ENCODE data around the gene TSPAN19. TPM values are rescaled to one million over a fixed set of nuclear protein-coding genes. Genes with fewer than 3 reads are reported as not detected.

Gene TSPAN19
- total and polyA plus RNA-seq, 2 of the 8 experiments (the other 6 are each of a cell fraction or from before 2014, with no cell fraction given), result 0.09 TPM; not detected in 1

- no peaks in the 10 kb centered on the region for H3K79me2 ChIP-seq (ENCODE audit: control insufficient read depth in 1 of 2, insufficient read depth in 2 of 2, low read length in 2 of 2)
- no peak overlapping the region for H3K4me3 ChIP-seq (ENCODE audit: extremely low read depth in 1 of 4, insufficient read depth in 2 of 4, low read depth in 3 of 4, low read length in 4 of 4)
- no peak overlapping the region; the same call in 1 of the 2 replicates for H2AFZ ChIP-seq (ENCODE audit: low read length)
- H4K91ac ChIP-seq (replicated peaks; ENCODE audit: insufficient read length, low read length), result no peak overlapping the region
- H3K14ac ChIP-seq (ENCODE audit: insufficient read length), result no peak overlapping the region
- no peaks in the 10 kb centered on the region for H3K79me1 ChIP-seq (ENCODE audit: low read depth, low read length)
- H3K18ac ChIP-seq (ENCODE audit: extremely low read depth, low read length), result no peak overlapping the region
- no peaks in the 10 kb centered on the region for H3K4me1 ChIP-seq (replicated peaks in 1 of 4; ENCODE audit: control insufficient read depth in 3 of 4, insufficient read depth in 4 of 4, low read length in 3 of 4)
- CTCF ChIA-PET (ENCODE audit: partially characterized antibody), result interaction anchor here (0.7 to 3.1 kb wide), 15 partner anchors 9 to 368 kb away, joined by 3 to 8 read pairs (median 4); no protein-coding TSS in a partner anchor
- DNase-seq (ENCODE audit: low read depth in 1 of 2, low spot score in 2 of 2), result no peak
- no peak overlapping the region for H2BK12ac ChIP-seq (ENCODE audit: low read depth, low read length)
- H2BK15ac ChIP-seq (ENCODE audit: low read length), result no peak overlapping the region
- H3K36me3 ChIP-seq (ENCODE audit: control insufficient read depth in 2 of 4, insufficient read depth in 4 of 4, low read length in 3 of 4), result no peaks in the 10 kb centered on the region
- no peak overlapping the region for H3K27ac ChIP-seq (ENCODE audit: low read depth, low read length)
- no peaks in the 10 kb centered on the region for H3K27me3 ChIP-seq (replicated peaks in 1 of 4; ENCODE audit: control insufficient read depth in 3 of 4, extremely low read depth in 1 of 4, insufficient read depth in 3 of 4, low read length in 3 of 4)
- no peak overlapping the region for H3K9ac ChIP-seq (replicated peaks in 1 of 4; ENCODE audit: extremely low read depth in 1 of 4, low read depth in 3 of 4, low read length in 3 of 4)
- no peak overlapping the region for H3K23ac ChIP-seq (ENCODE audit: insufficient read length)
- POLR2A ChIA-PET (ENCODE audit: partially characterized antibody), result no interaction called here
- no peak overlapping the region for H4K8ac ChIP-seq (ENCODE audit: extremely low read depth, insufficient read depth, low read length)
- no peak overlapping the region for H2AK5ac ChIP-seq (ENCODE audit: low read depth, low read length)
- H3K4ac ChIP-seq (replicated peaks; ENCODE audit: insufficient read length, low read depth, low read length), result no peak overlapping the region
- no peak overlapping the region for H2BK20ac ChIP-seq (ENCODE audit: low read length)
- no peaks in the 10 kb centered on the region for H3K23me2 ChIP-seq (ENCODE audit: low read depth, low read length)
- FAIRE-seq, result peak; percentile 88
- H2BK5ac ChIP-seq (ENCODE audit: low read depth, low read length), result no peak overlapping the region
- no peaks in the 10 kb centered on the region for H4K20me1 ChIP-seq (replicated peaks in 1 of 2; ENCODE audit: control insufficient read depth in 1 of 2, insufficient read depth in 2 of 2, low read length in 2 of 2)
- no peak overlapping the region for H2BK120ac ChIP-seq (replicated peaks; ENCODE audit: low read depth, low read length)
- 11% methylated on average over 1 of the region's 1 CpG; no CpG with 5 or more reads in 1 of the 2 experiments for WGBS, 2 experiments (ENCODE audit: extremely low coverage in 1 of 2, insufficient coverage in 1 of 2, insufficient read length in 1 of 2, insufficient replicate concordance in 2 of 2, low coverage in 1 of 2, low lambda C conversion rate in 2 of 2, missing lambda C conversion rate in 1 of 2)
- H3K4me2 ChIP-seq (ENCODE audit: insufficient read depth in 1 of 2, low read depth in 2 of 2, low read length in 2 of 2), result no peak overlapping the region
- H4K5ac ChIP-seq (ENCODE audit: insufficient read length, low read depth, low read length), result no peak overlapping the region
- no peaks in the 10 kb centered on the region for H3K9me3 ChIP-seq (ENCODE audit: insufficient read depth in 2 of 2, low read depth in 1 of 2, low read length in 1 of 2)
- H3K56ac ChIP-seq (replicated peaks; ENCODE audit: insufficient read length, low read depth, low read length), result no peak overlapping the region
Measured at GRCh38 chr12:85076688-85077430, 40.8 kb upstream of the TSPAN19 start.

Data from H1 (cell line).